Mesothelial cell of epicardium (in vitro differentiated cells): Measurements from ENCODE around the gene SLC29A1. TPM values are rescaled to one million over a fixed set of nuclear protein-coding genes. Genes with fewer than 3 reads are reported as not detected.

Source experiments
- DNase-seq, 2 experiments: peaks; one replicate each; pipeline ENCODE4 v3.0.0; 2021; ENCODE audit warnings: low spot score in 2 of 2; ENCODE audit not compliant: unreplicated experiment in 2 of 2
- H3K27ac Mint-ChIP-seq: 2 replicates; pipeline ENCODE4 v1.8.0; 2021; ENCODE audit warnings: mixed read lengths
- H3K27me3 Mint-ChIP-seq: 2 replicates; pipeline ENCODE4 v1.8.0; 2021; ENCODE audit warnings: low read depth, mixed read lengths
- H3K36me3 Mint-ChIP-seq: 2 replicates; pipeline ENCODE4 v1.8.0; 2021; ENCODE audit warnings: mixed read lengths
- H3K4me1 Mint-ChIP-seq: 2 replicates; pipeline ENCODE4 v1.8.0; 2021; ENCODE audit warnings: mixed read lengths
- H3K4me3 Mint-ChIP-seq: 2 replicates; pipeline ENCODE4 v1.8.0; 2021; ENCODE audit warnings: mild to moderate bottlenecking, moderate library complexity, mixed read lengths
- H3K9me3 Mint-ChIP-seq: 2 replicates; pipeline ENCODE4 v1.8.0; 2021; ENCODE audit warnings: mixed read lengths
- total RNA-seq: library from RNA; stranded (reverse); gene quantifications from 3 replicates; pipeline ENCODE4 v1.2.1, GENCODE V29; 2021
- TF ChIP-seq, protein P1 (sequence below): fragments of 200-600 bp; sonication (generic); IDR thresholded peaks from one replicate; pipeline ENCODE4 v1.5.0; 2021; ENCODE audit warnings: antibody characterized with exemption; ENCODE audit not compliant: unreplicated experiment

Gene SLC29A1
- total RNA-seq, 1 donor from 2014 or later, result 13.2 TPM

GRCh38 chr6:44272999-44273566 is 49.7 kb downstream of the SLC29A1 start:
- TF ChIP-seq, protein P1, sequence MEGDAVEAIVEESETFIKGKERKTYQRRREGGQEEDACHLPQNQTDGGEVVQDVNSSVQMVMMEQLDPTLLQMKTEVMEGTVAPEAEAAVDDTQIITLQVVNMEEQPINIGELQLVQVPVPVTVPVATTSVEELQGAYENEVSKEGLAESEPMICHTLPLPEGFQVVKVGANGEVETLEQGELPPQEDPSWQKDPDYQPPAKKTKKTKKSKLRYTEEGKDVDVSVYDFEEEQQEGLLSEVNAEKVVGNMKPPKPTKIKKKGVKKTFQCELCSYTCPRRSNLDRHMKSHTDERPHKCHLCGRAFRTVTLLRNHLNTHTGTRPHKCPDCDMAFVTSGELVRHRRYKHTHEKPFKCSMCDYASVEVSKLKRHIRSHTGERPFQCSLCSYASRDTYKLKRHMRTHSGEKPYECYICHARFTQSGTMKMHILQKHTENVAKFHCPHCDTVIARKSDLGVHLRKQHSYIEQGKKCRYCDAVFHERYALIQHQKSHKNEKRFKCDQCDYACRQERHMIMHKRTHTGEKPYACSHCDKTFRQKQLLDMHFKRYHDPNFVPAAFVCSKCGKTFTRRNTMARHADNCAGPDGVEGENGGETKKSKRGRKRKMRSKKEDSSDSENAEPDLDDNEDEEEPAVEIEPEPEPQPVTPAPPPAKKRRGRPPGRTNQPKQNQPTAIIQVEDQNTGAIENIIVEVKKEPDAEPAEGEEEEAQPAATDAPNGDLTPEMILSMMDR, result no peak
- H3K27ac Mint-ChIP-seq, result no peak overlapping the region
- H3K4me3 Mint-ChIP-seq, result no peak overlapping the region
- DNase-seq, result no peak
- no peaks in the 10 kb centered on the region for H3K36me3 Mint-ChIP-seq
- H3K27me3 Mint-ChIP-seq, result peaks cover 69% of the 10 kb centered on the region
- peaks cover 3% of the 10 kb centered on the region for H3K4me1 Mint-ChIP-seq
- H3K9me3 Mint-ChIP-seq, result no peaks in the 10 kb centered on the region

DNA sequence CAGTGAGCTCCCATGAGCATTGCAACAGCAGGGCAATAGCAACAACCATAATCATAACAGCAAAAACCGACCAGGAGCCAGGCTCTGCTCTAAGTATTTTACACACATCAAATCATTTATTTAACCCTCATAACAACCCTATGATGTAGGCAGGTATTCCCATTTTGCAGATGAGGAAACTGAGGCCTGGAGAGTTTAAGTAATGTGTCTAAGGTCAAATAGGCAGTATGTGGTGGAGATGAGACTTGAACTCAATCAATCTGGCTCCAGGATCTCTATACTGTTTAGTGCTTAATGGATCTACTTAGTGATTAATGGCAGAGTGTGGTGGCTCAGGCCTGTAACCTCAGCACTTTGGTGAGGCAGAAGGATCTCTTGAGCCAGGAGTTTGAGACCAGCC is 50.2 kb downstream of the SLC29A1 start:
- no peaks in the 10 kb centered on the region for H3K36me3 Mint-ChIP-seq

DNA sequence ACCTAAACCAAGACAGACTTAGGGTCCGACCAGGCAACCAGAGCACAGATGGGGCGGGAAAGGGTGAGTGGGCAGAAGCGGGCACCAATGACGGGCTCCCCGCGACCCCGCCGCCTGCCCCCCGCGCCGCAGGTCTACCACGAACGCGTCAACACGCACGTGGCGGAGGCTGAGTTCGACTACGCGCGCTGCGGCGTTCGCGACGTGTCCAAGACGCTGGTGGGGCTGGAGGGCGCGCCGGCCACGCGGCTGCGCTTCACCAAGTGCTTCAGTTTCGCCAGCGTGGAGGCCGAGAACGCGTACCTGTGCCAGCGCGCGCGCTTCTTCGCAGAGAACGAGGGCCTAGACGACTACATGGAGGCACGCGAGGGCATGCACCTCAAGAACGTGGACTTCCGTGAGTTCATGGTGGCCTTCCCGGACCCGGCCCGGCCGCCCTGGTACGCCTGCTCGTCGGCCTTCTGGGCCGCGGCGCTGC is 51.9 kb downstream of the SLC29A1 start:
- peaks cover 69% of the 10 kb centered on the region for H3K27me3 Mint-ChIP-seq
- H3K36me3 Mint-ChIP-seq, result no peaks in the 10 kb centered on the region
- H3K4me3 Mint-ChIP-seq, result no peak overlapping the region
- H3K9me3 Mint-ChIP-seq, result no peaks in the 10 kb centered on the region
- no peak overlapping the region for H3K27ac Mint-ChIP-seq
- no peak for DNase-seq
- TF ChIP-seq, protein P1, result no peak
- no peaks in the 10 kb centered on the region for H3K4me1 Mint-ChIP-seq

More for the DNA sequence above, 50.2 kb downstream of the SLC29A1 start:
- Mint-ChIP-seq H3K27me3 (peaks cover 69% of the 10 kb centered on the region), H3K4me1 (peaks cover 3% of the 10 kb centered on the region), H3K4me3 (no peak overlapping the region), H3K27ac (no peak overlapping the region), H3K9me3 (no peaks in the 10 kb centered on the region)
- DNase-seq, result no peak
- TF ChIP-seq, protein P1, result no peak

DNA sequence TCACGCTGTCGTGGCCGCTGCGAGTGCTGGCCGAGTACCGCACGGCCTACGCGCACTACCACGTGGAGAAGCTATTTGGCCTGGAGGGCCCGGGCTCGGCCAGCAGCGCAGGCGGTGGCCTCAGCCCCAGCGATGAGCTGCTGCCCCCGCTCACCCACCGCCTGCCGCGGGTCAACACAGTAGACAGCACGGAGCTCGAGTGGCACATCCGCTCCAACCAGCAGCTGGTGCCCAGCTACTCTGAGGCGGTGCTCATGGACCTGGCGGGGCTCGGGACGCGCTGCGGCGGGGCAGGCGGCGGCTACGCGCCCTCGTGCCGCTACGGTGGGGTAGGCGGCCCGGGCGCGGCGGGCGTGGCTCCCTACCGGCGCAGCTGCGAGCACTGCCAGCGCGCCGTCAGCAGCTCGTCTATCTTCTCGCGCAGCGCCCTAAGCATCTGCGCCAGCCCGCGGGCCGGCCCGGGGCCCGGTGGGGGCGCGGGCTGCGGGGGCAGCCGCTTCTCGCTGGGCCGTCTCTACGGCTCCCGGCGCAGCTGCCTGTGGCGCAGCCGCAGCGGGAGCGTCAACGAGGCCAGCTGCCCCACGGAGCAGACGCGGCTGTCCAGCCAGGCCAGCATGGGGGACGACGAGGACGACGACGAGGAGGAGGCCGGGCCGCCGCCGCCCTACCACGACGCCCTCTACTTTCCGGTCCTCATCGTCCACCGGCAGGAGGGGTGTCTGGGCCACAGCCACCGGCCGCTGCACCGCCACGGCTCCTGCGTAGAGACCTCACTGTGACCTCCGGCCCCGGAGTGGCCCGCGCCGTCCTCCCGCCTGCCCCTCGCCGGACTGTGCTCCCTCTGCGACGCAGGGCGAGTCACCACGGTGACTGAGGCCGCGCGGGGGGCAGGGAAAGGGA is 52.6 kb downstream of the SLC29A1 start:
- Mint-ChIP-seq H3K27me3 (peaks cover 75% of the 10 kb centered on the region), H3K27ac (no peak overlapping the region), H3K9me3 (no peaks in the 10 kb centered on the region), H3K4me3 (no peak overlapping the region), H3K4me1 (no peaks in the 10 kb centered on the region), H3K36me3 (no peaks in the 10 kb centered on the region)
- no peak for DNase-seq
- TF ChIP-seq, protein P1, result no peak

- H3K27ac Mint-ChIP-seq, result no peak overlapping the region
- no peaks in the 10 kb centered on the region for H3K9me3 Mint-ChIP-seq
- no peak overlapping the region for H3K4me3 Mint-ChIP-seq
- TF ChIP-seq, protein P1, result no peak
- H3K4me1 Mint-ChIP-seq, result no peaks in the 10 kb centered on the region
- H3K27me3 Mint-ChIP-seq, result peaks cover 69% of the 10 kb centered on the region
- no peak for DNase-seq
- no peaks in the 10 kb centered on the region for H3K36me3 Mint-ChIP-seq
These were observed 53.6 kb downstream of the SLC29A1 start for GRCh38 chr6:44276667-44277640.
